GM21717 (cell line): Measurements from ENCODE around the gene SMIM45.

Experiments used
- ATAC-seq: cut with Tn5 transposase; IDR thresholded peaks from one replicate; pipeline ENCODE4 v1.9.1; 2021; ENCODE audit warnings: mild to moderate bottlenecking, moderate library complexity; ENCODE audit not compliant: unreplicated experiment

The SMIM45 gene

GRCh38 chr22:41998361-41999261 is 46.7 kb downstream of the SMIM45 start, which contains the start of gene WBP2NL:
Gene WBP2NL (plus strand): TSS chr22:41998788. CDS start chr22:41998819, 31 bp downstream.
- ATAC-seq, result peak; percentile 62

- ATAC-seq, result no peak
Measured at GRCh38 chr22:42000466-42000865, 48.5 kb downstream of the SMIM45 start.

GRCh38 chr22:42001121-42001520 is 49.2 kb downstream of the SMIM45 start:
- no peak for ATAC-seq

GRCh38 chr22:42001706-42002105 is 49.8 kb downstream of the SMIM45 start:
- no peak for ATAC-seq

- no peak for ATAC-seq
Measured at GRCh38 chr22:42007922-42008321, 56.0 kb downstream of the SMIM45 start.
